ENCODE data around the gene JUN.
A peak's percentile ranks its signal among the peaks of the same experiment; 100 is the strongest.

The JUN gene

GRCh38 chr1:58754073-58754613 is 29.7 kb downstream of the JUN start:
- TF ChIP-seq SP1 (IDR thresholded peaks at IDR 0.05) (no peak), ELF4 (IDR thresholded peaks at IDR 0.05) (no peak), PKNOX1 (IDR thresholded peaks at IDR 0.05) (no peak), FOXM1 (IDR thresholded peaks at IDR 0.05; ENCODE audit: borderline replicate concordance) (no peak), CTBP1 (IDR thresholded peaks at IDR 0.05; ENCODE audit: borderline replicate concordance) (no peak), FOXA1 (IDR thresholded peaks at IDR 0.05) (no peak), NFRKB (IDR thresholded peaks at IDR 0.05) (no peak), SUZ12 (IDR thresholded peaks at IDR 0.05) (no peak), LEF1 (IDR thresholded peaks at IDR 0.05; ENCODE audit: borderline replicate concordance) (no peak), ARNT (IDR thresholded peaks at IDR 0.05) (no peak), TARDBP (IDR thresholded peaks at IDR 0.05) (no peak), ZNF384 (IDR thresholded peaks at IDR 0.05) (no peak), BHLHE40 (IDR thresholded peaks at IDR 0.05; ENCODE audit: borderline replicate concordance) (no peak), FOXK2 (IDR thresholded peaks at IDR 0.05) (no peak), L3MBTL2 (conservative IDR thresholded peaks at IDR 0.05) (no peak), HDGF (IDR thresholded peaks at IDR 0.05; ENCODE audit: borderline replicate concordance) (no peak)
- ChIA-PET CTCF (interaction anchor here (1.1 kb wide), 1 partner anchor 20 kb away, joined by 3 read pairs; no protein-coding TSS in a partner anchor), POLR2A (interaction anchor here (1.2 kb wide), 1 partner anchor 27 kb away, joined by 6 read pairs; no protein-coding TSS in a partner anchor)
- no peak for DNase-seq (ENCODE audit: extremely low spot score)

GRCh38 chr1:58753431-58753866 is 30.4 kb downstream of the JUN start:
- CTCF ChIA-PET: interaction anchor here (0.6 kb wide), 1 partner anchor 140 kb away, joined by 3 read pairs; no protein-coding TSS in a partner anchor
- TF ChIP-seq NFRKB (IDR thresholded peaks at IDR 0.05) (no peak), FOXA1 (IDR thresholded peaks at IDR 0.05) (no peak), L3MBTL2 (conservative IDR thresholded peaks at IDR 0.05) (no peak), ARNT (IDR thresholded peaks at IDR 0.05) (no peak), PKNOX1 (IDR thresholded peaks at IDR 0.05) (no peak), SP1 (IDR thresholded peaks at IDR 0.05) (no peak), ZNF384 (IDR thresholded peaks at IDR 0.05) (no peak), HDGF (IDR thresholded peaks at IDR 0.05; ENCODE audit: borderline replicate concordance) (no peak), FOXK2 (IDR thresholded peaks at IDR 0.05) (no peak), BHLHE40 (IDR thresholded peaks at IDR 0.05; ENCODE audit: borderline replicate concordance) (no peak), LEF1 (IDR thresholded peaks at IDR 0.05; ENCODE audit: borderline replicate concordance) (no peak), SUZ12 (IDR thresholded peaks at IDR 0.05) (no peak), CTBP1 (IDR thresholded peaks at IDR 0.05; ENCODE audit: borderline replicate concordance) (no peak), ELF4 (IDR thresholded peaks at IDR 0.05) (no peak), TARDBP (IDR thresholded peaks at IDR 0.05) (no peak), FOXM1 (IDR thresholded peaks at IDR 0.05; ENCODE audit: borderline replicate concordance) (no peak)

GRCh38 chr1:58749646-58750045 is 34.2 kb downstream of the JUN start:
- TF ChIP-seq HDGF (IDR thresholded peaks at IDR 0.05; ENCODE audit: borderline replicate concordance): no peak
- TF ChIP-seq PKNOX1 (IDR thresholded peaks at IDR 0.05): no peak
- no peak for TF ChIP-seq ELF4 (IDR thresholded peaks at IDR 0.05)
- no peak for TF ChIP-seq BHLHE40 (IDR thresholded peaks at IDR 0.05; ENCODE audit: borderline replicate concordance)
- no peak for TF ChIP-seq LEF1 (IDR thresholded peaks at IDR 0.05; ENCODE audit: borderline replicate concordance)
- no peak for TF ChIP-seq CTBP1 (IDR thresholded peaks at IDR 0.05; ENCODE audit: borderline replicate concordance)
- TF ChIP-seq SP1 (IDR thresholded peaks at IDR 0.05): no peak
- TF ChIP-seq FOXK2 (IDR thresholded peaks at IDR 0.05): no peak
- no peak for TF ChIP-seq ARNT (IDR thresholded peaks at IDR 0.05)
- TF ChIP-seq SUZ12 (IDR thresholded peaks at IDR 0.05): no peak
- no peak for TF ChIP-seq TARDBP (IDR thresholded peaks at IDR 0.05)
- TF ChIP-seq FOXA1 (IDR thresholded peaks at IDR 0.05): no peak
- TF ChIP-seq ZNF384 (IDR thresholded peaks at IDR 0.05): no peak
- no peak for DNase-seq (ENCODE audit: extremely low spot score)
- ChIA-PET POLR2A (interaction anchor here (1.5 kb wide), 1 partner anchor 30 kb away, joined by 4 read pairs; no protein-coding TSS in a partner anchor), CTCF (no interaction called here)

More at GRCh38 chr1:58753431-58753866, 30.4 kb downstream of the JUN start:
- no peak for DNase-seq (ENCODE audit: extremely low spot score)
- POLR2A ChIA-PET: interaction anchor here (1.2 kb wide), 1 partner anchor 27 kb away, joined by 6 read pairs; no protein-coding TSS in a partner anchor

- CTCF ChIA-PET: interaction anchor here (0.6 kb wide), 1 partner anchor 20 kb away, joined by 3 read pairs; no protein-coding TSS in a partner anchor
- DNase-seq (ENCODE audit: extremely low spot score): no peak
- TF ChIP-seq PKNOX1 (IDR thresholded peaks at IDR 0.05) (peak; percentile 29; the same call in 1 of the 2 replicates), SUZ12 (IDR thresholded peaks at IDR 0.05) (no peak)
- POLR2A ChIA-PET: interaction anchor here (0.7 to 1.5 kb wide), 2 partner anchors 31 to 478 kb away, joined by 4 read pairs; no protein-coding TSS in a partner anchor
Observed at GRCh38 chr1:58748666-58749065, 35.2 kb downstream of the JUN start.

GRCh38 chr1:58746757-58747156 is 37.1 kb downstream of the JUN start:
- ChIA-PET POLR2A (no interaction called here), CTCF (no interaction called here)
- no peak for TF ChIP-seq HDGF (IDR thresholded peaks at IDR 0.05; ENCODE audit: borderline replicate concordance)
- no peak for TF ChIP-seq ELF4 (IDR thresholded peaks at IDR 0.05)
- no peak for TF ChIP-seq NFRKB (IDR thresholded peaks at IDR 0.05)
- no peak for TF ChIP-seq FOXM1 (IDR thresholded peaks at IDR 0.05; ENCODE audit: borderline replicate concordance)
- no peak for TF ChIP-seq TARDBP (IDR thresholded peaks at IDR 0.05)
- no peak for TF ChIP-seq SUZ12 (IDR thresholded peaks at IDR 0.05)
- TF ChIP-seq FOXA1 (IDR thresholded peaks at IDR 0.05): no peak
- TF ChIP-seq ARNT (IDR thresholded peaks at IDR 0.05): no peak
- TF ChIP-seq BHLHE40 (IDR thresholded peaks at IDR 0.05; ENCODE audit: borderline replicate concordance): no peak
- TF ChIP-seq PKNOX1 (IDR thresholded peaks at IDR 0.05): no peak
- no peak for TF ChIP-seq ZNF384 (IDR thresholded peaks at IDR 0.05)
- TF ChIP-seq LEF1 (IDR thresholded peaks at IDR 0.05; ENCODE audit: borderline replicate concordance): no peak
- no peak for TF ChIP-seq FOXK2 (IDR thresholded peaks at IDR 0.05)
- no peak for TF ChIP-seq CTBP1 (IDR thresholded peaks at IDR 0.05; ENCODE audit: borderline replicate concordance)
- TF ChIP-seq SP1 (IDR thresholded peaks at IDR 0.05): no peak
- no peak for TF ChIP-seq L3MBTL2 (conservative IDR thresholded peaks at IDR 0.05)
- no peak for DNase-seq (ENCODE audit: extremely low spot score)

Data from HEK293T (cell line).